GM18517 (cell line): ENCODE data around the gene KSR2.
"Not testable (repeated sequence)": the region's sequence is repeated elsewhere in the genome, so short reads cannot be mapped to it uniquely, and the experiment has no call there.

Experiments used
- ATAC-seq: cut with Tn5 transposase; IDR thresholded peaks from one replicate; pipeline ENCODE4 v1.9.1; 2021; ENCODE audit warnings: mild to moderate bottlenecking, moderate library complexity; ENCODE audit not compliant: unreplicated experiment

Gene KSR2

DNA sequence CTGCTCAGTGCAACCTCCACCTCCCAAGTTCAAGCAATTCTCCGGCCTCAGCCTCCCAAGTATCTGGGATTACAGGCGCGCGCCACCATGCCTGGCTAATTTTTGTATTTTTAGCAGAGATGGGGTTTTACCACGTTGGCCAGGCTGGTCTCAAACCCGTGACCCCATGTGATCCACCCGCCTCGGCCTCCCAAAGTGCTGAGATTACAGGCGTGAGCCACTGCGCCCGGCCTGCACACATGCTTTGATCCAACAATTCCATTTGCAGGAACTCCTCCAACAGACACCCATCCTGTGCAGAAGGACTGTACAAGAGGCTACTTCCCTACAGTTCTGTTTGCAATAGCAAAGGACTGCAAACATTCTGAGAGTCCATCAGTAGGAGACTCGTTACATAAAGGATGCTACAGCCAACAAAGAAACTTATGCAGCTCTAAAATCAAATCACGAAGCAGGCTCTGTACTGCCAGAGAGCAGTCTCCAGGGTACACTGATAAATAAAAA, 108.0 kb downstream of the KSR2 start:
- not testable (repeated sequence) for ATAC-seq

DNA sequence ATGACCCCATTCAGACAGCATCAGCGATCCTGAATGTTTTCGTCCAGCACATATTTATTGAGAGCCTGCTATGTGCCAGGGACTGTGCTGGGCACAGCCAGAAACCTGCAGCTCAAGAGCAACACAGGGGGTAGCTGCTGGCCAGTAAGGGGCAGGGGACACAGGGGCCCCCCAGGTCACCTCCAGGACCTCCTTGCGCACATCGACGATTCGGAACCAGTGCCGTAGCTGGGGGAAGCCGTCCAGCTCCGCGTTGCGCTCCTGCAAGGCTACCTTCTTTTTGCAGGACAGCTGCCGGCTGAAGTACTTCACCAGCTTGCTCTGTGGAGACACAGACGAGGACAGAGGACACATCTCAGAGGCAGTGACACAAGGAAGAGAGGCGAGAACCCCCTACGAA, 108.7 kb downstream of the KSR2 start:
- no peak for ATAC-seq

DNA sequence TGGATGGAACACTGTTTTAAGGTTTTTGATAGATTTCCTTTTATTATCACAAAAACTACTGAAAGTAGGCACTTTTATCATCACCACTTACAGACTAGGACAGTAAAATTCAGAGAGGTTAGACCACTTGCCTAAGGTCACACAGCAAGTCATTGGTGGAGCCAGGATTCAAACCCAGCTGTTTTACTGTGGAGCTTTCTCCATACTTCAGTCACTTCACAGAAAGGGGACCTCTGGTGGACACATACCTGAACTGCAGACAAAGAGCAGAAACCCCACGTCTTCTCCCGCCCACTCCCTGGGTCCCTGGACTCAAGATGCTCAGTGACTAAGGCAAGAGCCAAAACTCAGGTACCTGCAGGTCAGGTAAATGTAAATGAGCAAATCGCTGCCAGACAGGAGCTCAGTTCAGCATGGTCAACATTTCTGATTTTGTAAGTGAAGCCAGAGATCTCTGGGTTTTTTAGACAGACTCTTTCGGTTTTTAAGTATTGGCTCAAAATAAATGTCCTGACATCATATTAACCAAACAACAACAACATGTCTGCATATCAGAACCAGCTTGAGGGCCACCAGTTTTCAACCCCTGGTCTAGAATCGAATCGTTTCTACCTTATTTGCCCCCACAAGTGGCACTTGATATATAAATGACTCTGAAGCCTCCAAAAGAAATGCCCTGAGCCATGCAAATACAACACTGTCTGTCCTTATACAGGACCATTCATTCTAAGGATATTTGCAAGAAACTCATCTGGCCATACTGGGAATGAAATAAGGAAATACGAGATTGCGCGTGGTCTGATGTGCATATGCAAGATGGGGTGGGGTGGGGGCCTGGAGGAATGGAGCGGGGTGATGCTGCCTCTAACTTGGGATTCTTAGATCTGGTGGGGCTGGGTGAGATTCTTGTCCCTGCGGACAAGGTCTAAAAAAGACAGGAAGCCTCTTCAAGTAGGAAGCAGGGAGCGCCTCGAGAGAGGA, 110.9 kb downstream of the KSR2 start:
- ATAC-seq: no peak

DNA sequence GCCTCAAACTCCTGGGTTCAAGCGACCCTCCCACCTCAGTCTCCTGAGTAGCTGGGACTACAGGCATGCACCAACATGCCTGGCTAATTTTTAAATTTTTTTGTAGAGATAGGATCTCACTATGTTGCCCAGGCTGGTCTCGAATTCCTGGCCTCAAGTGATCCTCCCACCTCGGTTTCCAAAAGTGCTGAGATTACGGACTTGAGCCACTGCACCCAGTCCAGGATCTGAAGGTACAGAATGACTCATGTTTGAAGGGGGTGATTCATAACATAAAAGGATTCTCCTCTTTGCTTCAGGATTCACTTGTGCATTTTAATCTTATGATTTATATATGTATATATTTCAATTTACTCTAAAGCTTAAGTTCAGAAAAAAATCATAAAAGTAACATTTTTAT, 111.7 kb downstream of the KSR2 start:
- not testable (repeated sequence) for ATAC-seq

DNA sequence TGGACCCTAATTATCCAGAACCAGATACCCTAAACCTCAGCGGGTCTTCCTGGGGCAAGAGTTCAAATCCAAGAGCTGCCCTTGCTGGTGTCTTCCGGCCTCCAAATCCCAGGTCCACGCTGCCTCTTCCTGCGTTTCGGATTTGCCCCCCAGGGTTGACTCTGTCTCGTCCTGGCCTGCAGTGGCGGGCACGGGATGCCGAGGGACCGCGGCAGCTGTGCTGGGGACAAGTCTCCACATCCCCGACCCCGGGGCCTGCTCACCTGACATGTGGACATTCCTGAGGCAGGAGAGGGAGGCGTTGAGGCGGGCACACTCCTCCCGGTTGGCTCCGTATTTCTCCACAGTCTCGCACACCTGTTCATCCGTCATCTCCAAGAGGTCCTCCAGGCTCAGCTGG, 113.6 kb downstream of the KSR2 start:
- no peak for ATAC-seq

DNA sequence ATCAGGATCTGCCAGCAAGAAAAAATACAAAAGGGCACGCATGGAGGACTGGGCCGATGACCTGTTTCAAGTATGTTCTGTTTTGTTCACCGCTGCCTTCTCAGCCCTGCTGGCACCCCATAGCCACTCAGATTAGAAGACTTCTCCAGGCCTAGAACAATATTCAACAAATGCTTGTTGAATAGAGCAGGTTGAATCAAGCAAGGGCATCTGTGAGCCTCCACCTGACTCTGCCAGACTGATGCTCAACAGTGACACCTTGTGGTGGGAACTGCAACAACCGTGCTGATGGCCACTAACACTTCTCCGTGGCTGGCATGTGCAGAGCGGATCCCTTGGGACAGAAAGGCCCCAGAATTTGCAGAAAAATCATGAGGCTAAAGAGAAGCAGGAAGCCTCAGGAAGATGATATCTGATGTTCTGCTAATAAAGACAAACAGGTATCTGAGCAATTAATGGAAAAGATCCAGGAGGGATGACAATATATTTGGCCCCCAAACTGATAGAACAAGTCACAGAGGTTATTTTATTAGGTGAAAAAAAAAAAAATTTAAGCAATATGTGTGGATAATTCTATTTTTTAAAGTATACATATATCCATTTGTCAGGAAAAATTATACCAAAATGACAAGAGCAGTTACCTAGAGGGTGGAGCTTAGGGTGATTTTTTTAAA, 114.3 kb downstream of the KSR2 start:
- ATAC-seq: no peak

DNA sequence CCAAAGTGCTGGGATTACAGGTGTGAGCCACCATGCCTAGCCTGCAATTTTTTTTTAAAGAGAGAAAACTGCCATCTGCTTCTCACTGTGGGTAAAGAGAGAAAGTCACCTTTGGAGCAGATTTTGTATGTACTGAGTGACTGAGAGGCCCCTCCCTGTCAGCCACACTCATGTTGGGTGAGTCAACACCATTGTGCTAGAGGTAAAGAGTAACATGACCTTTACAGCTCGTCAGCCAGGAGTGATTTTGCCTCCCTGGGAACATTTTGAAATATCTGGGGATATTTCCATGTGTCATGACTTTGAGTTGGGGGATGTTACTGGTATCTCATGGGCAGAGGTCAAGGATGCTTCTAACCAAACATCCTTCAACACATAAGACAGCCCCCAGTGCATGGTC, 115.2 kb downstream of the KSR2 start:
- no peak for ATAC-seq

DNA sequence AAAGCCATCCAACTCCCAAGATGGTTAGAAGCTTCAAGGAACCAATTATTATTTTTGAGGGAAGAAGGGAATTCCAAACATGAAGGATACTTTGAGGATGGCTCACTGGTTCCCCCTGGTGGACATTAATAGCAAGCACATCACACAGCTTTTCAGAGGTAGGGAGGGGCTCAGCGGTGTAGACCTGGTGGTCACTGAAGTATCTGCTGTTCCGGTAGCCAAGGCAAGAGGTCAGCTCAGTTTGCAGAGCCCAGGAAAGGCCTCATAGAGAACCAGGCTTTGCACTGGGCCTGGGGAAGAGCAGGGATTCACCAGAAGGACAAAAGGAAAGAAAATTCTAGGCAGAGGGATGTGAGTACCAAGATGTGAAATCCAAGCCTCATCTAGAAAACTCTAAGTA, 118.7 kb downstream of the KSR2 start:
- no peak for ATAC-seq

DNA sequence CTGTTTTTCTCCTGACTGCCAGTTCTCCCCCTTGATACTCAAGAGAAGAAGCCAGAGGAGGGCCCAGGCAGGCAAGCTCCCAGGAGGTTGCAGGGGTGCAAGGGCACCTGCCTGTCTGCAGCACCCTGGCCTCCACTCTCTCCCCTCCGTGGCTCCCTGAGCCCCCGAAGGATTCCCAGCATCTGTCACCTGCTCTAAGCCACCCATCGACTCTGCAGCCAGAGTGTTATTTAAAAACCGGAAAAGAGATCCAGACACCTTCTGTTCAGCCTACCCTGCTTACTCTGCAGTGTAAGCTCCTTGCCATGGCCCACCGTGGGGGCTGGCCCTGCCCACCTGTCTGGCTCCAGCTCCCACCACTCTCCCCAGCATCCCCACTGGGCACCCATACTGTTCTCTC, 121.4 kb downstream of the KSR2 start:
- no peak for ATAC-seq

DNA sequence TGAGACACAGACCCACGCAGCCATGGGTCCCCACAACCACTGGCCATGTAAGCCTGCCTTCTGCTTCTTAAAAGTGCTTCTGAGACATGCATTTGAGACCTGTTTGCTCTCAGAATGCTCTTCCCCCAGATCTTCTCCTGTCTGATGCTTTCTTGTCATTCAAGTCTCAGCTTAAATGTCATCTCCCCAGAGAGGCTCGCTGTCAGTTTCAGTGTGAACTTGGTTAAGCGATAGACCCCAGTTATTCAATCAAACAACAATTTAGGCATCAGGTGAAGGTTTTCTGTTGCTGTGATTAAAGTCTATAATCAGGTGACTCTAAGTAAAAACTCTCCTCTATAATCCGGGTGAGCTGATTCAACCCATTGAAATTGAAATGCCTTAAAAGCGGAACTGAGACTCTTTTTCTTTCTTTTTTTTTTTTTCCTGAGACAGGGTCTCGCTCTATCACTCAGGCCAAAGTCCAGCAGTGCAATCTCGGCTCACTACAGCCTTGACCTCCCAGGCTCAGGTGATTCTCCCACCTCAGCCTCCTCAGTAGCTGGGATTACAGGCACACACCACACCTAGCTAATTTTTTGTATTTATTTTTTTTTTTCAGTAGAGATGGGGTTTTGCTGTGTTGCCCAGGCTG, 123.4 kb downstream of the KSR2 start:
- no peak for ATAC-seq

DNA sequence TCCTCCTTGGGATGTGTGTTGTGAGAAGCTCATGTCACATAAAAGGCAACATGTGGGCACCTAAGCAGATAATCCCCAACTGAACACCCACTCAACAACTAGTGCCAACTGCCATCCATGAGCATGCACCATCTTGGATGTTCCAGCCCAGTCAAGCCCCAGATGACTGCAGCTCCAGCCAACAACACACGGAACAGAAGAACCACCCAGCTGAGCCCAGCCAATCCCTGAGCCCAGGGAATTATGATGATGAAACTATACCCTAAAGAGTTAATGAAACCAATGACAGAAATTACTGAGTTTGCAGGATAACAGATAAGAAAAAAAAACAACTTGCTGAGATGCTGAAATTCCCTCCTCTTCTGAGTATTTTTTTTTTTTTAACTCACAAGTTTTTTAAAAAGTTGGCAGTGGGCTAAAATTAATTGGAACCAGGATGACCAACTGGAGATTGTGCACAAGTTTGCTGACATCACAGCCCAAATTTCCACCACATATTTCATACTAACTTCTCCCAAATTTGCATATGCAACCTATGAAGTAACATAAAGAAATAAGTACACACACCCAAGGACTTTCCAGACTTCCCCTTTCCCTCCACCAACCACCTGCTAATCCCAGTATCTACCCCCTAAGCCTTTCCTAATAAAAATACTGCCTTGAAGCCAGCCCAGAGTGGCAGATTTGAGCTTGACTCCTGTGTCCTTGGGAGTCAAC, 124.5 kb downstream of the KSR2 start:
- no peak for ATAC-seq

DNA sequence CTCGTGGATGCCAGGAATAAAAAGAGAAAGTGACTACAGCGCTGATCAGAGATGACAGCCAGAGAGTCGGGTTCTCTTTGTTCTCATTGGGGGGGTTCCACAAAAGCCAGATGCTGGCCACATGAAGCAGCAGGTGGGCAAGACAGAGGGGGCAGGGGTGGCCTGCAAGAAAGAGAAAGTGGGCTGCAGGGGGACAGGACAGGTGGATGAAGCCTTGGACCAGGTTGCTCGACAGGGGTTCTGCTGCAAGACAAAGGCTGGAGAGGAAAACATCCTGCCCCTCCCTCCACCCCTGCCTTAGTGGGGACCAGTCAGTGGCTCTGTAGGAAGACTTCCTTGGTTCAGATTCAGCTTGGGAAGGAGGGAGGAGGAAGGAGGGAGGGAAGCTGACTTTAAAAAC, 126.2 kb downstream of the KSR2 start:
- no peak for ATAC-seq

DNA sequence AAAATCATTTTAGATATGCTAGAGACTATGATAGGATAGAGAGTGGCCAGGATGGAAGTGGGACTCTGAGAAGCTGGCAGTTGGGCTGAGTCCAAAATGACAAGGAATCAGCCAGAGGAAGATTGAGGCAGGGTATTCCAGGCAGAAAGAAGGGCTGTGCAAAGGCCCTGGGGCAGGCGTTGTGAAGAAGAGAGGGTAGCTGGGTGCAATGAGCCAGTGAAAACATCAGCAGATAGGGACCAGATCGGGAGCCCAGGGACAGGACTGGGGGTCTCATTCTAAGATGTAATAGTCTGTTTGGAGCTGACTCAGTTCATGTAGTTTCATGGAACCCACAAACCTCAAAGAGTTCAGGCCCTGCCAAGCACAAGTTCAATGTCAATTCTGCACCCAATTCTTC, 126.6 kb downstream of the KSR2 start:
- ATAC-seq: no peak

DNA sequence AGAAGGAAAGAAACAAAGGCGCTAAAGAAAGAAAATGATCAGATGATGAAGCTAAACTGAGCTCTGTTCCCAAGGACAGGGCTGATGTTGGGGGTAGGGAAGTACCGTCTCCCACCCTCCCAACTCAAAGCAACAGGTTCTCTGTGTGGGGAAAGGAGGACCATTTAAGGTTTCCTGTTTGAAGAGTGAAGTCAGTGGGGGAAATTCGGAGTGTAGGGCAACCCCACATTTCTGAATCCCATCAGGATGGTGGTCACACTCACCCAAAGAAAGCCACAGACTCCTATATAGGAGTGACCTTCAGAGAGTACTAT, 131.1 kb downstream of the KSR2 start:
- ATAC-seq: no peak

DNA sequence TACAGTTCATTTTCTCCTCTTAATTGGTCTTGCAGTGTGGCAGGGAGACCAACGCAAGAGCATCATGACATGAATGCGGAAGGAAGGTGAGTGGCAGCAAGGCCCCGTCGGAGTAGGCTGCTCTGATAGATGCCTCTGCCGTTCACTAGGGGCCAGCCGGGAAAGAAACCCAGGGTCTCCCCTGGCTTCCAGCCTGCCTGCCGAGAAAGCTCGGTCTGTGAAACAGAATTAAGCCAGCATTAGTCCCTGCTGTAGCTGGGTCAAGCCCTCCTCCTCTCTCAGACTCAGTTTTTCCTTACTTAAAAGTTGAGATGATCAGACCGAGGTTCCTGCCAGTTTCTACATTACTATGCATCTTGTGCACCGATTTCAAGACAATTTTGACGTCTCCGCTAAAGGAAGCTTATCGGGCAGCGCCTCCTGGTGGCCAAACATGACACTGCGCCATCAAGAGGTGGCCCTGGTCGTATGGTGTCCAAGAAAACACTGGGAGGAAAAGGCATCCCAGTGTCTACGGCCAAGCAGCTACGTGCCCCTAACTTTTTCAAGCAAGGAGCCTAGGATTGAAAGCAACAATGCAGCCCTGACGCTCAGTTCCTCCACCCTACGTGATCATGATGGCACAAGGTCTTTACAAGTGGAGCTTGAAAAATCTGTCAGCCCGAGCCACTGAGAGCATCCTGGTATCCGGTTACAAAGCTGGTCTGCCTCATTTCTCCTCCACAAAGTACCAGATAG, 131.6 kb downstream of the KSR2 start:
- ATAC-seq: no peak

DNA sequence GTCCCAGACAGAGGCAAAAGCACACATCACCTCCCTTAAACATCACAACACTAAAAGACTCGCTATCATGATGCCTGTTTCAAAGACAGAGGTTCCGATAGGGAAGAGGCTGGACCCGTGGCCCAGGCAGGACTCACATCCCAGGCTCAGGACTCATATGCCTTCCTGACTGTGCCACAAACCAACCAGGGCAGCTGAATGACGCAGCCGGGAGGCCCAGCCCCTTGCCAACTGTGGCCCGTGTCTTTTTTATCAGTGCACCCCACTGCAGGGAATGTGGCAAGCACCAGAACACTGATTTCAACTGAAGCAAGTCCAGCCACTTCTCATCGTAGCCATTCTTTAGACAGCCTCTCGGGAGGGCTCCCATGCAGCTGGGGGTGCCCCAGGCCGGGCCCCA, 132.3 kb downstream of the KSR2 start:
- no peak for ATAC-seq

DNA sequence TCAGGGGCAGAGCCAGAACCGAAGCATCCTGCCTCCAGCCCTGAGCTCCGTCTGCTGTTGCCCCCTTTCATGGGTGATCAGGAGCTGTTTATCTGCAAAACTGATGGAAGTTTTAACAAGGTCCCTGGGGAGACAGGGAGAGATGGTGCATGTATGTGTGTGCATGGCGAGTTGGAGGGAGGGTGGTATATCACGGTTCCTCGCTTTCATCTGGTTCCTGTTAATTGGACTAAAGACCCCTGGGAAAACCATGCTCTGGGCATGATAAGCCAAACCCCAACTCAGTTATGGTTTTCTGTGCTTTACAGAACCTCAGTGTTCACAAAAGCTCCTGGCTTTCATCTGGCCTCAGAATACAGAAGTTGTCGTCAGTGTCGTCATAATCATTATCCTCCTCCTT, 133.6 kb downstream of the KSR2 start:
- no peak for ATAC-seq

DNA sequence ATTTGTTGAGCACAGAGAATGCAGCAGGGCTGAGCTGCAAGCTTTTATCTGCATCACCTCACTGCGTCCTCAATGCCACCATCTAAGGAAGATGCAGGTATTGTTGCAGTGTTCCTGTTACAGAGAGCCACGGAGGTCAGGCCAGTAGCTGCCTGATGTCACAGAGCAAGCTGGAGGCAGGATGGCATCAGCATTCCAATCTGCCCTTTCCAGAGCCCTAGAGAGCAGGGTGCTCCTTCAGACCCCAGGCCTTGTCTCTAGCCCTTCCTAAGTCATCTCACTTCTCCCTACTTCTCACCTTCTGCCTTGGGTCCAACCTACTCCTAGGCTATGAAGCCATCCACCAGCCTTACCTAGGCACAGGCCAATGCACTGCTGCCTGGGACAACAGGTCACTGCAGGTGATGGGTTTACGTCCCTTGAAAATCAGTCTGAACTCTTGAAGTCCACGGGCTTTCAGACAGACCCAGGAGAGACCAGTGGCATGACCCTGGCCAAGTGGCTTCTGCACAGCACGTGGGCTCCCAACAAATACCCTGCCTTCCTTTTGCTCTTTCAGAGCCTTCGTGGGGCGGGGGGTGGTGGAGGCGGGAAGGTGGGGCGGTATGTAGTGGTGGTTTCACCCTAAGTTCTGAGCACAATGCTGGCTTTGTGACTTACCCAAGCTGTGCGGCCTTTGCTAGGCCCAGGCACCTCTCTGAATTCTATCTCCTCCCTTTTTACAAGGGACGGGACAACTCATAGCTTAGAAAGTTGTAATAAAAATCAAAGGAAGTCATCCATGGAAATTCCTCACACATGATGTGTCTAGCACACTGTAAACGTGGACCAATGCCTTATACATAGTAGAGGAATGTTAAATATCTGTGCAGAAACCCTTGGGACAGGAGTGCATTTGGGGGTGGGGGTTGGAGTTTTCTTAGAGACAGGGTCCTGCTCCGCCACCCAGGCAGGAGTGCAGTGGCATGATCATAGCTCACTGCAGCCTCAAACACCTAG, 136.0 kb downstream of the KSR2 start:
- ATAC-seq: no peak

DNA sequence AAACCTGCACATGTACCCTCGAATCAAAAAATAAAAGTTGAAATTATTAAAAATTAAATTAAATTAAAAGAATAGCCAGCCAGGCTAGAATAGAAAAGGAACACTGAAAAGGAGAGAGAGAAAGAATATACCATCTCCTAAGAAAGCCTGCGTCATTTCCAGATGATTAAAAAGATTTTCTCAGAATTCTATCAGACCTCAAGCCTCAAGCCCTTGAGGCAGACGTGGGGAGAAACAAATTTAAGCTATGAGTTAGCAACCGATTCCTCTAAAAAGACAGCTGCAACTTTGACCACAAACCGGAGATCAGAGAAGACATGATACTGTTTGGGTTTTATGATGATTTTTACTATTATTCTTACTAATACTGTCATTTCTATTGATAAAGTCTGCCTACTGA, 138.3 kb downstream of the KSR2 start:
- no peak for ATAC-seq
